Fibroblast of lung (primary cell): ENCODE results near the gene RHBDD1. TPM values are rescaled to one million over a fixed set of nuclear protein-coding genes. Genes with fewer than 3 reads are reported as not detected.

Experiments used
- DNase-seq, 2 donors: peaks; one replicate each; pipeline versions ENCODE4 v3.0.0 to v3.0.0-alpha.2; 2010; ENCODE audit warnings: low read depth in 2 of 2
- H2AFZ ChIP-seq: 2 replicates; pipeline ENCODE4 v1.5.1; 2012; ENCODE audit warnings: low read length, control low read depth, inconsistent platforms
- H3K27ac ChIP-seq: 2 replicates; pipeline ENCODE4 v1.5.1; 2011; ENCODE audit warnings: low read length, control low read depth; ENCODE audit not compliant: insufficient read depth
- H3K27me3 ChIP-seq: 2 replicates; pipeline ENCODE4 v1.5.1; 2011; ENCODE audit warnings: mild to moderate bottlenecking, low read length; ENCODE audit not compliant: control insufficient read depth, insufficient read depth
- H3K36me3 ChIP-seq: 2 replicates; pipeline ENCODE4 v1.5.1; 2011; ENCODE audit warnings: low read length; ENCODE audit not compliant: control insufficient read depth, insufficient read depth
- H3K4me1 ChIP-seq: 2 replicates; pipeline ENCODE4 v1.5.1; 2011; ENCODE audit warnings: low read length; ENCODE audit not compliant: control insufficient read depth, insufficient read depth; ENCODE audit errors: extremely low read depth
- H3K4me2 ChIP-seq: 2 replicates; pipeline ENCODE4 v1.5.1; 2011; ENCODE audit warnings: low read length, control low read depth; ENCODE audit not compliant: insufficient read depth; ENCODE audit errors: extremely low read depth
- H3K4me3 ChIP-seq, 4 experiments: fragments of 200-600 bp in 1 of 4; sonication (generic) in 1 of 4; replicated peaks in 1 of 4; 2 replicates each; pipeline ENCODE4 v1.5.1; 2011 to 2016; ENCODE audit warnings: low read length in 4 of 4, low read depth in 3 of 4, mild to moderate bottlenecking in 3 of 4, control low read depth in 2 of 4, inconsistent platforms in 1 of 4, mixed read lengths in 1 of 4; ENCODE audit not compliant: insufficient read depth in 1 of 4; ENCODE audit errors: control extremely low read depth in 1 of 4
- H3K79me2 ChIP-seq: 2 replicates; pipeline ENCODE4 v1.5.1; 2012; ENCODE audit warnings: mild to moderate bottlenecking, low read length, inconsistent platforms; ENCODE audit not compliant: control insufficient read depth, insufficient read depth
- H3K9ac ChIP-seq: 2 replicates; pipeline ENCODE4 v1.5.1; 2011; ENCODE audit warnings: mild to moderate bottlenecking, low read length, control low read depth; ENCODE audit not compliant: insufficient read depth
- H3K9me3 ChIP-seq: 2 replicates; pipeline ENCODE4 v1.5.1; 2012; ENCODE audit warnings: low read depth, low read length; ENCODE audit not compliant: control insufficient read depth, insufficient read depth
- H4K20me1 ChIP-seq: 2 replicates; pipeline ENCODE4 v1.5.1; 2011; ENCODE audit warnings: low read length; ENCODE audit not compliant: control insufficient read depth, insufficient read depth; ENCODE audit errors: extremely low read depth
- EZH2 ChIP-seq: IDR thresholded peaks from 2 replicates; pipeline ENCODE4 v1.5.1; 2012; ENCODE audit warnings: low read length, control low read depth, mild to moderate bottlenecking; ENCODE audit errors: missing control alignments
- polyA plus RNA-seq, 2 donors: library from polyadenylated mRNA; depleted of rRNA in 1 of 2; stranded (reverse) in 1 of 2; unstranded in 1 of 2; fragments of >200 nt; gene quantifications; 2 replicates each; pipeline ENCODE4 v1.2.1, GENCODE V29; 2011 to 2012; ENCODE audit warnings: missing spikeins in 1 of 2
- total RNA-seq: library from RNA; depleted of rRNA; stranded (reverse); fragments of >200 nt; gene quantifications from 2 replicates; pipeline ENCODE4 v1.2.1, GENCODE V29; 2014
- TF ChIP-seq, protein P1 (sequence below), 2 donors: IDR thresholded peaks in 1 of 2; conservative IDR thresholded peaks in 1 of 2; 1 replicate in 1 of 2; 2 replicates in 1 of 2; pipeline ENCODE4 v1.5.1; 2011 to 2012; ENCODE audit warnings: low read length in 2 of 2, control low read depth in 1 of 2, inconsistent platforms in 1 of 2, low read depth in 1 of 2, mild to moderate bottlenecking in 1 of 2

Gene RHBDD1
- total and polyA plus RNA-seq, 2 donors (not counting 1 experiment from before 2014, with no cell fraction given): 31.5 to 85.4 TPM

DNA sequence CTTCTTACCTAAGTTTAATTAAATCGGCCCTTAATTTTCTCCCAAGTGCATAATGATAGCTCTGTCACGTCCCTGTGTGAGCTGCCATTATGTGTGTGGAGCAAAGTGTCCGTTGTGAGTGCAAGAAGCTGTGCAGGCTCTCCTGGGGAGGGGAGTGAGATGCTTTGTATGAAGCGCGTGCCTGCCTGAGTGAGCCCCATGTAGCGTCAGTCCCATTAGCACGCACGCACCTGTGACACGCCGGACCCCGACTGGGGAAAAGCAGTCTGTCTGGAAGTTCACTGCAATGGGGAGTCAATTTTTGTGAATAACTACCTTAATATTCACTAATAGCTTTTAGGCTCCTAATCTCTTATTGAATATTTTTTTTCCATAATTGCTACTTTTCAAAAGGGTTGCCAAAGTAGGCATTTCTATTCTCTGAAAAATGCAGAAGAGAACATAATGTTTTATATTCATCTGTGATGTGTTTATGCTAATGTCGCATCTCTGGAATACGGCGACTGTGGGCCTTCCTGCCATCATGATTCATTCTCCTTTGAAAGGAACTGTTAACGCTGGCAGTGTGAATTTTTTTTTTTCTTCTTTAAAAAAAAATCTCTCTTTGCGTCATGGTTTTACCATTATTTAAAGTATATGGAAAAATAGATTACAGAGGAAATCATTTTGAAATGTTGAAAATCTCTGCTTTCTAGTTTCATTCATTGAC, 170.5 kb downstream of the RHBDD1 start:
- no peak for DNase-seq
- H3K79me2 ChIP-seq: no peaks in the 10 kb centered on the region

DNA sequence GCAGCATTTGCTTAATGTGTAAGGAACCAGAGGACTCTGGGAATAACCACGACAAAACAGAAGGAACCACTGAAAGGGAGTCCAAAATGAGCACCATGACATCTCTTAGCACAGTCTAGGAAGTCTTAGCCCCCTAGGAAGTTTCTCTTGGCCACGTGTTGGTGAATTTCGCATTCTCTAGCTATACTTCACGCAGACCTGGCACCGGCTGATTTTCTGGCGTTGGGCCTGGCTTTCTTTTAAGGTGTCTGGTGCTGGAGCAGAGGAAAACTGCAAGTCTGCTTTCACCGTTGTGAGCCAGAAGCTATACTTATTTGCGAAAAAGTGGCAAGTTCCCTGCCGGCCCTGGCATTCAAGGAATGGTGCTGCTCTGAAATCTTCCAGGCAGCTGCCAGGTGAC, 171.3 kb downstream of the RHBDD1 start:
- no peak for DNase-seq
- no peak overlapping the region for H3K4me2 ChIP-seq
- TF ChIP-seq, protein P1, sequence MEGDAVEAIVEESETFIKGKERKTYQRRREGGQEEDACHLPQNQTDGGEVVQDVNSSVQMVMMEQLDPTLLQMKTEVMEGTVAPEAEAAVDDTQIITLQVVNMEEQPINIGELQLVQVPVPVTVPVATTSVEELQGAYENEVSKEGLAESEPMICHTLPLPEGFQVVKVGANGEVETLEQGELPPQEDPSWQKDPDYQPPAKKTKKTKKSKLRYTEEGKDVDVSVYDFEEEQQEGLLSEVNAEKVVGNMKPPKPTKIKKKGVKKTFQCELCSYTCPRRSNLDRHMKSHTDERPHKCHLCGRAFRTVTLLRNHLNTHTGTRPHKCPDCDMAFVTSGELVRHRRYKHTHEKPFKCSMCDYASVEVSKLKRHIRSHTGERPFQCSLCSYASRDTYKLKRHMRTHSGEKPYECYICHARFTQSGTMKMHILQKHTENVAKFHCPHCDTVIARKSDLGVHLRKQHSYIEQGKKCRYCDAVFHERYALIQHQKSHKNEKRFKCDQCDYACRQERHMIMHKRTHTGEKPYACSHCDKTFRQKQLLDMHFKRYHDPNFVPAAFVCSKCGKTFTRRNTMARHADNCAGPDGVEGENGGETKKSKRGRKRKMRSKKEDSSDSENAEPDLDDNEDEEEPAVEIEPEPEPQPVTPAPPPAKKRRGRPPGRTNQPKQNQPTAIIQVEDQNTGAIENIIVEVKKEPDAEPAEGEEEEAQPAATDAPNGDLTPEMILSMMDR (conservative IDR thresholded peaks at IDR 0.05 in 1 of 2, IDR thresholded peaks at IDR 0.05 in 1 of 2; ENCODE audit: low read depth in 1 of 2, low read length in 2 of 2): no peak
- TF ChIP-seq EZH2: no peak
- H3K9ac ChIP-seq: no peak overlapping the region
- H3K27me3 ChIP-seq: no peaks in the 10 kb centered on the region
- H3K79me2 ChIP-seq: no peaks in the 10 kb centered on the region
- no peaks in the 10 kb centered on the region for H3K4me1 ChIP-seq
- H4K20me1 ChIP-seq: no peaks in the 10 kb centered on the region
- H2AFZ ChIP-seq: no peak overlapping the region
- H3K27ac ChIP-seq: no peak overlapping the region
- no peaks in the 10 kb centered on the region for H3K36me3 ChIP-seq
- H3K4me3 ChIP-seq: no peak overlapping the region
- H3K9me3 ChIP-seq: no peaks in the 10 kb centered on the region

More for the DNA sequence above, 170.5 kb downstream of the RHBDD1 start:
- Histone ChIP-seq H3K27me3 (no peaks in the 10 kb centered on the region), H3K4me2 (no peak overlapping the region), H3K9me3 (no peaks in the 10 kb centered on the region), H3K4me1 (no peaks in the 10 kb centered on the region), H3K4me3 (no peak overlapping the region), H3K9ac (no peak overlapping the region), H3K36me3 (no peaks in the 10 kb centered on the region), H4K20me1 (no peaks in the 10 kb centered on the region), H3K27ac (no peak overlapping the region), H2AFZ (no peak overlapping the region)
- TF ChIP-seq EZH2: no peak
- TF ChIP-seq, protein P1 (conservative IDR thresholded peaks at IDR 0.05 in 1 of 2, IDR thresholded peaks at IDR 0.05 in 1 of 2; ENCODE audit: low read depth in 1 of 2, low read length in 2 of 2): no peak

DNA sequence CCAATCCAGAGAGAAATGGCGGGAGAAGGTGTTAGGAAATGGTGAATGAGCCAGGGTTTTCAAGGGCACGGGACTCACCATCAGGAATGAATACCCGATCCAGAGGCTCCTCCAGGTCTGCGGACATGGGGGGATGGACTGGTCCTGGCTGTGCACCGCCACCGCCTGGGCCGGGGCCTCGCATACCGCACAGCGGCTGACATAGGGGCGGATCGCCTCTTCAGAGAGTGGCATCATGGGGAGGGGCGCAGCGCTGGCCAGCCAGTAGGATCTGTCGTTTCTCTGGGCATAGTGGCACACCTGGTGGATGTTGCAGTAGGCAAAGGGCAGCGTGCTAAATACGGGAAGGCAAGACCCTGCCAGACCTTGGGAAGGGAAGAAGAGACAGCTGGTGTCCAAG, 172.1 kb downstream of the RHBDD1 start:
- no peaks in the 10 kb centered on the region for H3K36me3 ChIP-seq
- no peaks in the 10 kb centered on the region for H3K79me2 ChIP-seq
- H2AFZ ChIP-seq: no peak overlapping the region
- H3K4me3 ChIP-seq: no peak overlapping the region
- no peak overlapping the region for H3K4me2 ChIP-seq
- H3K4me1 ChIP-seq: no peaks in the 10 kb centered on the region
- H3K27me3 ChIP-seq: no peaks in the 10 kb centered on the region
- no peak overlapping the region for H3K27ac ChIP-seq
- H3K9ac ChIP-seq: no peak overlapping the region
- no peak for DNase-seq
- H4K20me1 ChIP-seq: no peaks in the 10 kb centered on the region
- TF ChIP-seq EZH2: no peak
- TF ChIP-seq, protein P1 (conservative IDR thresholded peaks at IDR 0.05 in 1 of 2, IDR thresholded peaks at IDR 0.05 in 1 of 2; ENCODE audit: low read depth in 1 of 2, low read length in 2 of 2): no peak
- H3K9me3 ChIP-seq: no peaks in the 10 kb centered on the region
